GM12878 (cell line): Measurements from ENCODE around the gene COX11.

Experiments
- KAT2A ChIP-seq: conservative IDR thresholded peaks from 2 replicates; pipeline ENCODE4 v1.6.1; 2011; ENCODE audit warnings: low read depth, low read length; ENCODE audit not compliant: control insufficient read depth
- TF ChIP-seq, protein P1 (sequence below), 3 experiments: IDR thresholded peaks in 2 of 3; conservative IDR thresholded peaks in 1 of 3; 2 replicates each; pipeline ENCODE4 v1.5.1; 2011; ENCODE audit warnings: low read depth in 3 of 3, low read length in 3 of 3, mild to moderate bottlenecking in 3 of 3, control low read depth in 2 of 3, moderate library complexity in 2 of 3, inconsistent platforms in 1 of 3, mixed read lengths in 1 of 3; ENCODE audit not compliant: control insufficient read depth in 2 of 3, insufficient read depth in 1 of 3; ENCODE audit errors: extremely low read depth in 1 of 3
- TF ChIP-seq, protein P2 (sequence below): fragments of 450-650 bp; IDR thresholded peaks from 2 replicates; pipeline ENCODE4 v1.6.1; 2017; ENCODE audit warnings: mild to moderate bottlenecking, low read depth, inconsistent platforms; ENCODE audit not compliant: poor library complexity, severe bottlenecking

DNA sequence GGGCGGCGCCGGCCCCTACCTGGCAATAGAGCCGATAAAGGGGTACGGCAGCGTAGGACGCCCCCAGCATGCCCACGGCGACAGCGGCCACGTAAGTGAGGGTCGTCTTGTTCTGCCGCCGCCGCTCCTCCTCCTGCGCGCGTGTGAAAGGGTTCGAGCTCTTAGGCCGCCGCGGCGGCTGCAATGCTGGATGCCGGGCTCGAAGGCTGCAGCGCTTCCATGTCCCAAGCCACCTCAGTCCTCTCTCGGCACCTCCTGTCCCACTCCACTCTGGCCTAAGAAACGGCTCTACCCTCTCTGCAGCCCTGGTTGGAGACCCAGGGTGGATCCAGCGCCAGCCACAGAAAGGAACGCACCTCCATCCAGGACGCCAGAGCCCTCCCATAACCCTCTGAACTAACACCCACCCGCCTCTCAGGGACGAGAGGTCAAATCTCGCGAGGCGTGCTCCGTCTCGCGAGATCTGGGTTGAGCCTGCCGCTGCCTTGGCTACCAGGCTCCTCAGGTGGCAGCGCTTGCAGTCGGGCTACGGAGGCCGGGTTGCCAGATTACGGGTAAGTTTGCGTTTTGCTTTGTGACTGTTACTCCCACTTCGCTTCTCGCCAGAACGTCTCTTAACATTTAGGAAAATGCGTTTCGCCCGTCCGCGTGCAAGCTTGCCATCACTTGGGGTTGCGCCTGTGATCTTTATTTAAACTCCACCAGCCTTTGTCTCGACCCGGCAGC is at the start of gene COX11, which contains the start of gene STXBP4:
- TF ChIP-seq, protein P1, sequence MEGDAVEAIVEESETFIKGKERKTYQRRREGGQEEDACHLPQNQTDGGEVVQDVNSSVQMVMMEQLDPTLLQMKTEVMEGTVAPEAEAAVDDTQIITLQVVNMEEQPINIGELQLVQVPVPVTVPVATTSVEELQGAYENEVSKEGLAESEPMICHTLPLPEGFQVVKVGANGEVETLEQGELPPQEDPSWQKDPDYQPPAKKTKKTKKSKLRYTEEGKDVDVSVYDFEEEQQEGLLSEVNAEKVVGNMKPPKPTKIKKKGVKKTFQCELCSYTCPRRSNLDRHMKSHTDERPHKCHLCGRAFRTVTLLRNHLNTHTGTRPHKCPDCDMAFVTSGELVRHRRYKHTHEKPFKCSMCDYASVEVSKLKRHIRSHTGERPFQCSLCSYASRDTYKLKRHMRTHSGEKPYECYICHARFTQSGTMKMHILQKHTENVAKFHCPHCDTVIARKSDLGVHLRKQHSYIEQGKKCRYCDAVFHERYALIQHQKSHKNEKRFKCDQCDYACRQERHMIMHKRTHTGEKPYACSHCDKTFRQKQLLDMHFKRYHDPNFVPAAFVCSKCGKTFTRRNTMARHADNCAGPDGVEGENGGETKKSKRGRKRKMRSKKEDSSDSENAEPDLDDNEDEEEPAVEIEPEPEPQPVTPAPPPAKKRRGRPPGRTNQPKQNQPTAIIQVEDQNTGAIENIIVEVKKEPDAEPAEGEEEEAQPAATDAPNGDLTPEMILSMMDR (IDR thresholded peaks at IDR 0.05 in 2 of 3, conservative IDR thresholded peaks at IDR 0.05 in 1 of 3; ENCODE audit: control insufficient read depth in 2 of 3, extremely low read depth in 1 of 3, insufficient read depth in 1 of 3, low read depth in 3 of 3, low read length in 3 of 3) = peak in 1 of 3 experiments; percentile 47; a peak in 3 of 6 replicates
- TF ChIP-seq KAT2A = no peak
- TF ChIP-seq, protein P2, sequence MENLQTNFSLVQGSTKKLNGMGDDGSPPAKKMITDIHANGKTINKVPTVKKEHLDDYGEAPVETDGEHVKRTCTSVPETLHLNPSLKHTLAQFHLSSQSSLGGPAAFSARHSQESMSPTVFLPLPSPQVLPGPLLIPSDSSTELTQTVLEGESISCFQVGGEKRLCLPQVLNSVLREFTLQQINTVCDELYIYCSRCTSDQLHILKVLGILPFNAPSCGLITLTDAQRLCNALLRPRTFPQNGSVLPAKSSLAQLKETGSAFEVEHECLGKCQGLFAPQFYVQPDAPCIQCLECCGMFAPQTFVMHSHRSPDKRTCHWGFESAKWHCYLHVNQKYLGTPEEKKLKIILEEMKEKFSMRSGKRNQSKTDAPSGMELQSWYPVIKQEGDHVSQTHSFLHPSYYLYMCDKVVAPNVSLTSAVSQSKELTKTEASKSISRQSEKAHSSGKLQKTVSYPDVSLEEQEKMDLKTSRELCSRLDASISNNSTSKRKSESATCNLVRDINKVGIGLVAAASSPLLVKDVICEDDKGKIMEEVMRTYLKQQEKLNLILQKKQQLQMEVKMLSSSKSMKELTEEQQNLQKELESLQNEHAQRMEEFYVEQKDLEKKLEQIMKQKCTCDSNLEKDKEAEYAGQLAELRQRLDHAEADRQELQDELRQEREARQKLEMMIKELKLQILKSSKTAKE = no peak
